Measurements from ENCODE around the gene NIPAL1.

The NIPAL1 gene

DNA sequence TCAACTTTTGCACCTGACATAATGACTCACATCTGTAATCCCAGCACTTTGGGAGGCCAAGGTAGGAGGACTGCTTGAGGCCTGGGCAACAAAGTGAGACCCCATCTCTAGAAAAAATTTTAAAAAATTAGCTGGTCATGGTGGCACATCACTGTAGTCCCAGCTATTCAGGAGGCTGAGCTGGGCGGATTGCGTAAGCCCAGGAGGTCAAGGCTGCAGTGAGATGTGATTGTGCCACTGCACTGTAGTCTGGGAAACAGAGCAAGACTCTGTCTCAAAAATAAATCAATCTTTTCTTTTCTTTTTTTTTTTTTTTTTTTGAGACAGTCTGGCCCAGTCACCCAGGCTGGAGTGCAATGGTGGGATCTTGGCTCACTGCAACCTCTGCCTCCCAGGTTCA is 52.5 kb downstream of the NIPAL1 start:
- H3K36me3 ChIP-seq (ENCODE audit: control insufficient read depth, insufficient read depth, low read length) = no peaks in the 10 kb centered on the region
- H3K4me3 ChIP-seq (ENCODE audit: low read depth, low read length) = no peak overlapping the region
- H3K4me1 ChIP-seq (ENCODE audit: control insufficient read depth, insufficient read depth, low read length) = no peaks in the 10 kb centered on the region
- no peaks in the 10 kb centered on the region for H3K27me3 ChIP-seq (ENCODE audit: control insufficient read depth, insufficient read depth, low read length)
- no peaks in the 10 kb centered on the region for H3K9me3 ChIP-seq (ENCODE audit: control insufficient read depth, insufficient read depth, low read length)
- H3K9ac ChIP-seq (ENCODE audit: low read depth, low read length) = no peak overlapping the region

DNA sequence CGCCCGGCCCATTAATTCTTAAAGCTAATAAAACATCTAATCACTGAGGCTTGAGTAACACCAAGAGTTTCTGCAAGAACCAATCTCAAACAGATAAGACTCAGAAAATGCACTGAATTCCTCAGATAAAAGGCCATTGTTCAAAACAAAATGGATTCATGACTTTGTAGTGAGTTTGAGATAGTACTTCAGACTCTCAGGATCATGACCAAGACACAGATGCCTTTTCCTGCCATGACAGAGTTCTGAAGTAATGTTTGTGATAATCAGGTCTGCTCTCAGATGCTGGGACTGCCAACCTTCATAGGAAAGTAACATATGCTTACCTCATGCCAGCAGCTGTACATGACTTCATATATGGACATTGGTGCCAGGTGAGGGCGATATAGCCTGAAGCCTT is 54.6 kb downstream of the NIPAL1 start:
- Histone ChIP-seq H3K4me1 (ENCODE audit: control insufficient read depth, insufficient read depth, low read length) (no peaks in the 10 kb centered on the region), H3K27me3 (ENCODE audit: control insufficient read depth, insufficient read depth, low read length) (no peaks in the 10 kb centered on the region), H3K9me3 (ENCODE audit: control insufficient read depth, insufficient read depth, low read length) (no peaks in the 10 kb centered on the region), H3K4me3 (ENCODE audit: low read depth, low read length) (no peak overlapping the region), H3K9ac (ENCODE audit: low read depth, low read length) (no peak overlapping the region), H3K36me3 (ENCODE audit: control insufficient read depth, insufficient read depth, low read length) (no peaks in the 10 kb centered on the region)

DNA sequence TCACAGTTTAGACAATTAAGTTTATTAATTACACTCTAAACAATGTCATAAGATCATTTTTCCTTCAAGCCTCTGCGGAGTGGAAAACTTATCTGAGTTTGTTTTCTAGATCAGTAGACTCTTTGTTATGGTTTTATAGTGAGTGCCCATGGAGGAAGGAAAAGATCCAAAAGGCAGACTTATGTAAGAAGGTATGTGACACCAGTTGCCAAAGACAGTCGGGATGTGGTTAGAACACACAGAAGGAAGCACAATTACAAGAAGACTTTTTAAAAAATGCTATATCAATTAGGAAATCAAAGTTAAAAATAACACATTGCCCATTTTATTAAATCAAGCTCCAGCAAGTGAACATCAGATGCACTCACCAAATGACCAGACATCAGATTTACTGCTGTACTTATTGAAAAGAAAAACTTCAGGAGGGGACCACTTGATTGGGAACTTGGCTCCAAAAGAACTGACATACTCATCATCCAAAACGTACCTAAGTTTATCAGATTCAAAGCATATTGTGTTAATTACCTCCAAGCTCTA is 57.1 kb downstream of the NIPAL1 start:
- H3K9ac ChIP-seq (ENCODE audit: low read depth, low read length) = no peak overlapping the region
- H3K27me3 ChIP-seq (ENCODE audit: control insufficient read depth, insufficient read depth, low read length) = no peaks in the 10 kb centered on the region
- no peaks in the 10 kb centered on the region for H3K4me1 ChIP-seq (ENCODE audit: control insufficient read depth, insufficient read depth, low read length)
- H3K9me3 ChIP-seq (ENCODE audit: control insufficient read depth, insufficient read depth, low read length) = no peaks in the 10 kb centered on the region
- H3K36me3 ChIP-seq (ENCODE audit: control insufficient read depth, insufficient read depth, low read length) = no peaks in the 10 kb centered on the region
- H3K4me3 ChIP-seq (ENCODE audit: low read depth, low read length) = no peak overlapping the region

DNA sequence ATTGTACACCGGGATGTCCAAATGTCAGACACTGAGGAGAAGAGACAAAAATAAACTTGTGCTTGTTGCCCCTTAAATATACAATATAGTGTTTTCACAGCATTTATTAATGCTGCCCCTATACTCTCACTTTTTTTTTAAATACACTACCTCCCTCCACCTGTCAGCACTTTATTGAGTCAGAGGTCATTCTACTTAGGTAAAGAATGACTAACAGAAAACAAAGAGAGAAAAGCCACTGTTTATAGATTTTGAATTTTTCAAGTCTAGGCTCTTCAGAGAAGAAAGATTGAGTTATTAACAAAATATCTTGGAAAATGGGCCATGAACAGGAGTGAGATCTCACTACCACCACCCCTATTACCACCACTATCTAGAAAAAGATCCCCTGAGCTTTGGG is 58.1 kb downstream of the NIPAL1 start:
- H3K4me3 ChIP-seq (ENCODE audit: low read depth, low read length) = no peak overlapping the region
- H3K9ac ChIP-seq (ENCODE audit: low read depth, low read length) = no peak overlapping the region
- H3K4me1 ChIP-seq (ENCODE audit: control insufficient read depth, insufficient read depth, low read length) = no peaks in the 10 kb centered on the region
- H3K27me3 ChIP-seq (ENCODE audit: control insufficient read depth, insufficient read depth, low read length) = no peaks in the 10 kb centered on the region
- no peaks in the 10 kb centered on the region for H3K9me3 ChIP-seq (ENCODE audit: control insufficient read depth, insufficient read depth, low read length)
- no peaks in the 10 kb centered on the region for H3K36me3 ChIP-seq (ENCODE audit: control insufficient read depth, insufficient read depth, low read length)

DNA sequence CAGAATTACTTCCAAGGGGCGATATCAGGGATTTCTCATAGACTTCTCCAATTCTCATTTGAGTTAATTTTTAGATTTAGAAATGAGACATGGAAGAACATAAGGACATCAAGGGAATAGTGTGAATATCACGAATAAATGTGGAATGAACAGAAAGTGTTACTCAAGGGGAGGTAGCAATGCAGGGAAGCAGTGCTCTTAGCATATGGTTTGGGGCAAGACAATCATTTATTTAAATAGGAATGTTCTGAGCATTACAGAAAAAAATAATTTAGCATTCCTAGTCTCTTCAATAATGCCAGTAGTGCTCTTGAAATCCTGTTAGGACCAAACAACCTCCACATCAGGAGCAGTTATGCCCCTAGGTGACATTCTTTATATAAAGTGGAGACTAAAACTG is 61.9 kb downstream of the NIPAL1 start:
- Histone ChIP-seq H3K27me3 (ENCODE audit: control insufficient read depth, insufficient read depth, low read length) (no peaks in the 10 kb centered on the region), H3K4me1 (ENCODE audit: control insufficient read depth, insufficient read depth, low read length) (peaks cover 2% of the 10 kb centered on the region), H3K9ac (ENCODE audit: low read depth, low read length) (no peak overlapping the region), H3K4me3 (ENCODE audit: low read depth, low read length) (no peak overlapping the region), H3K9me3 (ENCODE audit: control insufficient read depth, insufficient read depth, low read length) (no peaks in the 10 kb centered on the region), H3K36me3 (ENCODE audit: control insufficient read depth, insufficient read depth, low read length) (no peaks in the 10 kb centered on the region)

DNA sequence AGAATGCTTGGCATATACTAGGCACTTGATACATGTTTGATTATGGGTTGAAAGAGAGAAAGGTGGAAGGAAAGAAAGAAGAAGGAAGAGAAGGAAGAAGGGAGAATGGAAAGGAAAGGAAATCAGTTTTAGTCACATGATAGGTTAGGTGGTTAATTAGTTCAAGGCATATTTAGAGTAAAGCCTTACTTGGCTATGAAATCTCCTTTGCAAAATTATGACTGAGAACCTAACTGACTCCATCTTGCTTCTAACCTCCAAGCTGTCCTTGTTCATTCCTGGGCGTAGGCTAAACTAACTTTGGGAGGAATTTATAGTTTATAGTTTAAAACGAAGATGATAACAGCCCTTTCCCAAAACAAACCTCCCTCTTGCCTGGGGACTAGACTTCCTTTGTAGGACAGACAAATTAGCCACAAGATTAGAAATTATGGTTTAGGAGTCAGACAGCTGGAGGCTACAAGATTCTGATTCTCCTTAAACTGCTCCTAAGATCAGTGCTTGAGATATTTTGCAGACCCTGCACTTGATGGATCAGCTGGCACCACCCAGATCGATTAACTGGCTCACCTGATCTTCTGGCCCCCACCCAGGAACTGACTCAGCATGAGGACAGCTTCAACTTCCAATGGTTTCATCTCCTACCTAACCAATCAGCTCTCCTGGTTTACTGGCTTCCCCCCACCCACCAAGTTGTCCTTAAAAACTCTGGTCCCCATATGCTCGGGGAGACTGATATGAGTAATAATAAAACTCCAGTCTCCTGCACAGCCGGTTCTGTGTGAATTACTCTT is 62.5 kb downstream of the NIPAL1 start:
- Histone ChIP-seq H3K4me3 (ENCODE audit: low read depth, low read length) (no peak overlapping the region), H3K9ac (ENCODE audit: low read depth, low read length) (no peak overlapping the region), H3K9me3 (ENCODE audit: control insufficient read depth, insufficient read depth, low read length) (no peaks in the 10 kb centered on the region), H3K27me3 (ENCODE audit: control insufficient read depth, insufficient read depth, low read length) (no peaks in the 10 kb centered on the region), H3K4me1 (ENCODE audit: control insufficient read depth, insufficient read depth, low read length) (peaks cover 2% of the 10 kb centered on the region), H3K36me3 (ENCODE audit: control insufficient read depth, insufficient read depth, low read length) (no peaks in the 10 kb centered on the region)

DNA sequence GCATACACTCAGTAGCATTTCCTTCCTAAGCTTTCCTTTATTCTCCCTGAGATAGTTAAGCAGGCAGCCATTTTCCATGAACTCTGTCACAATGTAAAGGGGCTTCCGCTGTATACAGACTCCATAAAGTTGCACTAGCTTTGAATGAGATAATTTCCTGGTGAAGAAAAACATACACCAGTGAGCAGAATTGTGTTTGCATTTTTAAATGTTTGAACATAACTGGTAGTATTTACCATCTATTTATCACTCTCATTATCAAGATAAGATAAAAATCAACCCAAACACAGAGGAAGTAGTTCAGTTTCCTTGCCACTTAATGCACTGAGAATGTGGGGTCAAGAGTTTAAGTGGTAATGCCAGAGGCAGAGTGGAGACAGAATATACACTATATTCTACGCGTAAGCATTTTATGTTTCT is 63.4 kb downstream of the NIPAL1 start:
- no peak overlapping the region for H3K9ac ChIP-seq (ENCODE audit: low read depth, low read length)
- H3K4me3 ChIP-seq (ENCODE audit: low read depth, low read length) = no peak overlapping the region
- no peaks in the 10 kb centered on the region for H3K36me3 ChIP-seq (ENCODE audit: control insufficient read depth, insufficient read depth, low read length)
- H3K27me3 ChIP-seq (ENCODE audit: control insufficient read depth, insufficient read depth, low read length) = no peaks in the 10 kb centered on the region
- peaks cover 2% of the 10 kb centered on the region for H3K4me1 ChIP-seq (ENCODE audit: control insufficient read depth, insufficient read depth, low read length)
- H3K9me3 ChIP-seq (ENCODE audit: control insufficient read depth, insufficient read depth, low read length) = no peaks in the 10 kb centered on the region

DNA sequence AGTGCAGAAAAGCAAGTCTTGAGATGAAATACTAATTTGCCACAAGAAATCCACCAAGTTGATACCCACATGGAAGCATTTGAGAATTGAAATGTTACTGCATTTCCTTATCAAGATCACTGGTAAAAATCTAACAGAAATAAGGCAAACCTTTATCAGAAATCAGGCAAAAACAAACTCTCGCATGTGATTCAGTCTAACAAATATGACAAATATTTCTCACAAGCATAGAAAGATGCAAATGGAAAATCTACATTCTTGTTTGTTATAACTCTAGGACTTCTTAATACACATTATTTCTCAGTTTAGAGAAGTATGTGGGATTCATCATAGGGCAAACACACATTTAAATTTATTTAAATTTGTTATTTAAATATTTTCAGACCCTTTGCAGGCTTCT is 64.6 kb downstream of the NIPAL1 start:
- Histone ChIP-seq H3K9ac (ENCODE audit: low read depth, low read length) (no peak overlapping the region), H3K4me1 (ENCODE audit: control insufficient read depth, insufficient read depth, low read length) (peaks cover 2% of the 10 kb centered on the region), H3K27me3 (ENCODE audit: control insufficient read depth, insufficient read depth, low read length) (no peaks in the 10 kb centered on the region), H3K4me3 (ENCODE audit: low read depth, low read length) (no peak overlapping the region), H3K36me3 (ENCODE audit: control insufficient read depth, insufficient read depth, low read length) (no peaks in the 10 kb centered on the region), H3K9me3 (ENCODE audit: control insufficient read depth, insufficient read depth, low read length) (no peaks in the 10 kb centered on the region)

DNA sequence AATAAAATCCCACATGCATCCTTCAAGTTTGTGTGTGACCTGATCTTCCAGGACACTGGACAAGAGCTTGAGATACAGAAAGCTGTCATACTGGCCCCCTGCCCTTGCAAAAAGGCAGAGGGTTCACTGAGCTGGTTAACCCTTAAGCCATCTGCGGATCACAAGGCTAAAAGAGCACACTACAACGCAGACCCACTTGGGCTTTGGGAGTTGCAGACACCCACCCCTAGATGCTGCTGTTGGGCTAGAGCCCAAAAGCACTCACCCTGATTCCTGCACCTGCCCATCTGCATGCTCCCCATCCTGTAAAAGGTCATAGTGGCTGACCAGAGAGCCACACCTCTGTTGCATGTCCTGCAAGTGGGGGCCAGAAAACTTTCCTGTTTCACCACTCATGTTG is 66.4 kb downstream of the NIPAL1 start:
- H3K4me3 ChIP-seq (ENCODE audit: low read depth, low read length) = no peak overlapping the region
- H3K9me3 ChIP-seq (ENCODE audit: control insufficient read depth, insufficient read depth, low read length) = no peaks in the 10 kb centered on the region
- peaks cover 2% of the 10 kb centered on the region for H3K4me1 ChIP-seq (ENCODE audit: control insufficient read depth, insufficient read depth, low read length)
- no peak overlapping the region for H3K9ac ChIP-seq (ENCODE audit: low read depth, low read length)
- H3K36me3 ChIP-seq (ENCODE audit: control insufficient read depth, insufficient read depth, low read length) = no peaks in the 10 kb centered on the region
- no peaks in the 10 kb centered on the region for H3K27me3 ChIP-seq (ENCODE audit: control insufficient read depth, insufficient read depth, low read length)

DNA sequence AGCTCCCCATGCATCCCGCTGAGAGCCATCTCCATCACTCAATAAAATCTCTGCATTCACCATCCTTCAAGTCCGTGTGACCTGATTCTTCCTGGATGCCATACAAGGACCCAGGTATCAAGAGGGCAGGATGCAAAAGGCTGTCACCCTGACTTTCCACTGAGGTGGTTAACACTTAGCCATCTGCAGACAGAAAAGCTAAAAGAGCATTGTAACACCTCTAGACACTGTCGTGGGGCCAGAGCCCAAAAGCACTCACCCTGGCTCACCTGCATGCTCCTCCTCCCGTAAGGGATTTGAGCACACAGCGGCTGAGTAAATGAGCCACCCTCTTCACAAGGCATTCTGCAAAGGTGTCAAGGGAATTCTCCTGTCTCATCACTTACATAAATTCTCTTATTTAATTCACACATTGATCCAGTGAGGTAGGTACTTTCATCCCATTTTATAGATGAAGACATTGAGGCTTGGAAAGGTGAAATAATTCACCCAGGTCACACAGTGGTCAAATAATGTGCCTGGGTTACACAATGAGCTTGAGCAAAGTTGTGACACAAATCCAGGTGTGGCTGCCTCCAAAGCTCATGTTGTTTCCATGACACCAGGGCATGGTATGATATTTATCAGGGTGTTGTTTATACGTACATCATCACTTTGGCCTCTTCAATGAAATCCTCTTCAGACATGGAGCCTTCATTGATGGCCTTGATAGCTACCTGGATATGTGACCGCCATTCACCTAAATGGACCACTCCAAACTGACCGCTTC is 69.4 kb downstream of the NIPAL1 start:
- no peaks in the 10 kb centered on the region for H3K9me3 ChIP-seq (ENCODE audit: control insufficient read depth, insufficient read depth, low read length)
- no peak overlapping the region for H3K4me3 ChIP-seq (ENCODE audit: low read depth, low read length)
- no peaks in the 10 kb centered on the region for H3K36me3 ChIP-seq (ENCODE audit: control insufficient read depth, insufficient read depth, low read length)
- no peak overlapping the region for H3K9ac ChIP-seq (ENCODE audit: low read depth, low read length)
- no peaks in the 10 kb centered on the region for H3K27me3 ChIP-seq (ENCODE audit: control insufficient read depth, insufficient read depth, low read length)
- H3K4me1 ChIP-seq (ENCODE audit: control insufficient read depth, insufficient read depth, low read length) = no peaks in the 10 kb centered on the region

Data from iPS-15b (cell line).